Prostate gland (tissue), 2 donors: ENCODE measurements around the gene NMNAT2. TPM values are rescaled to one million over a fixed set of nuclear protein-coding genes. Genes with fewer than 3 reads are reported as not detected.

Experiments used
- DNase-seq: peaks from one replicate; pipeline ENCODE4 v3.0.0-alpha.2; 2019; ENCODE audit warnings: low spot score
- H3K27ac ChIP-seq, 2 donors: fragments of 200-600 bp; sonication (generic); 2 replicates each; pipeline ENCODE4 v1.5.1; 2017 to 2019
- H3K27me3 ChIP-seq: fragments of 200-600 bp; sonication (generic); replicated peaks from 2 replicates; pipeline ENCODE4 v1.5.1; 2019; ENCODE audit not compliant: insufficient read depth
- H3K36me3 ChIP-seq, 2 donors: fragments of 200-600 bp; sonication (generic); 1 replicate in 1 of 2; 2 replicates in 1 of 2; pipeline versions ENCODE4 v1.5.1 to v1.8.1; 2017 to 2019
- H3K4me1 ChIP-seq: fragments of 200-600 bp; sonication (generic); replicated peaks from 2 replicates; pipeline ENCODE4 v1.5.1; 2019
- H3K4me3 ChIP-seq, 2 donors: fragments of 200-600 bp; sonication (generic); 2 replicates each; pipeline ENCODE4 v1.5.1; 2017 to 2019
- H3K9me3 ChIP-seq: fragments of 200-600 bp; sonication (generic); 2 replicates; pipeline ENCODE4 v1.5.1; 2017
- POLR2A ChIP-seq: fragments of 450-650 bp; IDR thresholded peaks from one replicate; pipeline ENCODE4 v1.6.1; 2016; ENCODE audit warnings: antibody characterized with exemption, mild to moderate bottlenecking
- POLR2AphosphoS5 ChIP-seq: sonication (generic); formaldehyde crosslinking; IDR thresholded peaks from one replicate; pipeline ENCODE4 v1.6.1; 2017; ENCODE audit warnings: antibody characterized with exemption
- WGBS: methylation state at CpG from one replicate; pipeline ENCODE4 v1.1.5; 2018; 5-methylcytosine and 5-hydroxymethylcytosine counted together
- intact Hi-C: fragments of 100-400 bp; cut with DNase I; formaldehyde crosslinking; loops from one replicate; pipeline ENCODE4 v1.14.2; 2022
- total RNA-seq, 2 donors: library from RNA; depleted of rRNA; stranded (reverse); fragments of >200 nt; gene quantifications; one replicate each; pipeline ENCODE4 v1.1.0, GENCODE V29; 2016
- TF ChIP-seq, protein P1 (sequence below), 4 experiments: fragments of 200-600 bp in 2 of 4; fragments of 450-650 bp in 2 of 4; sonication (generic) in 2 of 4; IDR thresholded peaks; 1 replicate in 3 of 4; 2 replicates in 1 of 4; pipeline ENCODE4 v1.5.1; 2016 to 2019; ENCODE audit warnings: antibody characterized with exemption in 4 of 4, mild to moderate bottlenecking in 2 of 4, moderate library complexity in 2 of 4

NMNAT2 gene
- total RNA-seq, 2 donors from 2014 or later: 0.27 to 41.0 TPM

DNA sequence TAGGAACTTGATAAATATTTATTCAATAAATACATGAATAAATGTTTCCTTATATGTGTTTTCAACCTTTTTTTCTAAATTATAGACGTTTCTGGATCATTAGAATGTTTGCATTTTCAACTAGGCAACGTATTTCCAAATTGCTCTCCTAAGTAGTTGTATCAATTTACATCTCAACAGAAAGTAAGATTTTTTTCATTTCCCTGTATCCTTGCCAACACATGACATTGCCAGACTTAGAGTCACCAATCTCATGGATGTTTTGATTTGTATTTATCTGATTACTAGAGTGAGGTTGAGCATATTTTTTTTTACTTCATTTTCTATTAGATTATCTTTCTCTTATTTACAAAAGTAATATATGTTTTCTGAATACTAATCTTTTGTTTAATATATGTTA lies 31.9 kb upstream of the NMNAT2 start:
- H3K4me1 ChIP-seq: no peaks in the 10 kb centered on the region
- H3K4me3 ChIP-seq: no peak overlapping the region
- TF ChIP-seq, protein P1, sequence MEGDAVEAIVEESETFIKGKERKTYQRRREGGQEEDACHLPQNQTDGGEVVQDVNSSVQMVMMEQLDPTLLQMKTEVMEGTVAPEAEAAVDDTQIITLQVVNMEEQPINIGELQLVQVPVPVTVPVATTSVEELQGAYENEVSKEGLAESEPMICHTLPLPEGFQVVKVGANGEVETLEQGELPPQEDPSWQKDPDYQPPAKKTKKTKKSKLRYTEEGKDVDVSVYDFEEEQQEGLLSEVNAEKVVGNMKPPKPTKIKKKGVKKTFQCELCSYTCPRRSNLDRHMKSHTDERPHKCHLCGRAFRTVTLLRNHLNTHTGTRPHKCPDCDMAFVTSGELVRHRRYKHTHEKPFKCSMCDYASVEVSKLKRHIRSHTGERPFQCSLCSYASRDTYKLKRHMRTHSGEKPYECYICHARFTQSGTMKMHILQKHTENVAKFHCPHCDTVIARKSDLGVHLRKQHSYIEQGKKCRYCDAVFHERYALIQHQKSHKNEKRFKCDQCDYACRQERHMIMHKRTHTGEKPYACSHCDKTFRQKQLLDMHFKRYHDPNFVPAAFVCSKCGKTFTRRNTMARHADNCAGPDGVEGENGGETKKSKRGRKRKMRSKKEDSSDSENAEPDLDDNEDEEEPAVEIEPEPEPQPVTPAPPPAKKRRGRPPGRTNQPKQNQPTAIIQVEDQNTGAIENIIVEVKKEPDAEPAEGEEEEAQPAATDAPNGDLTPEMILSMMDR (IDR thresholded peaks at IDR 0.05): no peak
- TF ChIP-seq POLR2A: no peak
- TF ChIP-seq POLR2AphosphoS5: no peak
- intact Hi-C loops: no loop called here
- H3K27me3 ChIP-seq: no peaks in the 10 kb centered on the region
- no peaks in the 10 kb centered on the region for H3K36me3 ChIP-seq
- H3K9me3 ChIP-seq: no peaks in the 10 kb centered on the region
- DNase-seq: no peak
- 20% methylated on average over 2 of the region's 2 CpGs for WGBS
- H3K27ac ChIP-seq: no peak overlapping the region

GRCh38 chr1:183449223-183449770 lies 31.1 kb upstream of the NMNAT2 start:
- no peaks in the 10 kb centered on the region for H3K4me1 ChIP-seq
- 91% methylated on average over 13 of the region's 13 CpGs for WGBS
- no peak overlapping the region for H3K27ac ChIP-seq
- no peaks in the 10 kb centered on the region for H3K9me3 ChIP-seq
- intact Hi-C loops: no loop called here
- TF ChIP-seq POLR2A: no peak
- no peak for TF ChIP-seq POLR2AphosphoS5
- TF ChIP-seq, protein P1 (IDR thresholded peaks at IDR 0.05): no peak
- no peak for DNase-seq
- H3K36me3 ChIP-seq: no peaks in the 10 kb centered on the region
- no peak overlapping the region for H3K4me3 ChIP-seq
- no peaks in the 10 kb centered on the region for H3K27me3 ChIP-seq

GRCh38 chr1:183444243-183444642 lies 26.1 kb upstream of the NMNAT2 start:
- 42% methylated on average over 3 of the region's 3 CpGs for WGBS
- no peaks in the 10 kb centered on the region for H3K27me3 ChIP-seq
- no peak for TF ChIP-seq POLR2AphosphoS5
- no peak for TF ChIP-seq POLR2A
- TF ChIP-seq, protein P1 (IDR thresholded peaks at IDR 0.05): no peak
- H3K9me3 ChIP-seq: no peaks in the 10 kb centered on the region
- no peaks in the 10 kb centered on the region for H3K4me1 ChIP-seq
- no peaks in the 10 kb centered on the region for H3K36me3 ChIP-seq
- H3K27ac ChIP-seq: no peak overlapping the region
- no peak overlapping the region for H3K4me3 ChIP-seq
- intact Hi-C loops: no loop called here
- DNase-seq: no peak

DNA sequence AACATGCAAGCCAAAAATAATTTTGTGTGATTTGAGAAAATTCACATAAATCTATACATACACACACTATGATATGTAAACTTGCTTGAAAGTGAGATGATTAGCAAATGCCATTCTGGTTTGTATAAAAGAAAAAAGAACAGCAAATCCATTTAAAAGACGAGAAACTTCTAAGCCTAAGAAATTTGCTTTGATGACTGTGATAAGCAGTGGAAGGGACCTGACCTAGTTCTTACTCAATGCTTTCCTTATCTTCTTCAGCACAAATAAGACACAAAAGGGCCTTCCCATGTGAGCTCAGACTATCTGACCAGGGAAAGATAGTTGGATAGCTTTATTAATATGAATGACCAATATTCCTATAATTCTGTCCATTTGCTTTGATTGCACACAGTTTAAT lies 25.3 kb upstream of the NMNAT2 start:
- TF ChIP-seq POLR2A: no peak
- TF ChIP-seq POLR2AphosphoS5: no peak
- intact Hi-C loops: no loop called here
- DNase-seq: no peak
- Histone ChIP-seq H3K36me3 (no peaks in the 10 kb centered on the region), H3K4me1 (no peaks in the 10 kb centered on the region), H3K4me3 (no peak overlapping the region), H3K9me3 (no peaks in the 10 kb centered on the region), H3K27ac (no peak overlapping the region), H3K27me3 (no peaks in the 10 kb centered on the region)
- 32% methylated on average over 1 of the region's 1 CpG for WGBS

GRCh38 chr1:183443011-183443410 lies 24.8 kb upstream of the NMNAT2 start:
- no peak overlapping the region for H3K27ac ChIP-seq

More at GRCh38 chr1:183443011-183443410, 24.8 kb upstream of the NMNAT2 start:
- no peaks in the 10 kb centered on the region for H3K36me3 ChIP-seq
- no peaks in the 10 kb centered on the region for H3K27me3 ChIP-seq
- TF ChIP-seq POLR2AphosphoS5: no peak
- TF ChIP-seq POLR2A: no peak
- TF ChIP-seq, protein P1 (IDR thresholded peaks at IDR 0.05): no peak
- no peaks in the 10 kb centered on the region for H3K9me3 ChIP-seq
- DNase-seq: no peak
- H3K4me3 ChIP-seq: no peak overlapping the region
- intact Hi-C loops: no loop called here
- WGBS: 87% methylated on average over 2 of the region's 2 CpGs
- H3K4me1 ChIP-seq: no peaks in the 10 kb centered on the region
